Keratinocyte (primary cell): ENCODE measurements around the gene WDR1. TPM values are rescaled to one million over a fixed set of nuclear protein-coding genes. Genes with fewer than 3 reads are reported as not detected.

Experiments
- DNase-seq: peaks from one replicate; pipeline ENCODE4 v3.0.0-alpha.2; 2011; ENCODE audit warnings: low read depth, missing footprints, low spot score
- FAIRE-seq: peaks from 2 replicates; lab custom pipeline; 2011; peaks lifted over from hg19 to GRCh38; lab: Jason Lieb, UNC
- H2AFZ ChIP-seq: 2 replicates; pipeline ENCODE4 v1.6.0; 2012; ENCODE audit warnings: low read length, control low read depth, inconsistent platforms; ENCODE audit not compliant: control insufficient read depth
- H3K27ac ChIP-seq: 2 replicates; pipeline ENCODE4 v1.5.1; 2011; ENCODE audit warnings: low read length; ENCODE audit not compliant: control insufficient read depth, insufficient read depth
- H3K27me3 ChIP-seq: 3 replicates; pipeline ENCODE4 v1.6.0; 2011; ENCODE audit warnings: low read length; ENCODE audit not compliant: control insufficient read depth, insufficient read depth; ENCODE audit errors: extremely low read depth
- H3K36me3 ChIP-seq, 2 experiments: 2 replicates in 1 of 2; 3 replicates in 1 of 2; pipeline ENCODE4 v1.5.1; 2011; ENCODE audit warnings: low read length in 2 of 2, mild to moderate bottlenecking in 1 of 2; ENCODE audit not compliant: control insufficient read depth in 2 of 2, insufficient read depth in 2 of 2; ENCODE audit errors: extremely low read depth in 1 of 2
- H3K4me1 ChIP-seq: 3 replicates; pipeline ENCODE4 v1.5.1; 2011; ENCODE audit warnings: low read length; ENCODE audit not compliant: control insufficient read depth, insufficient read depth; ENCODE audit errors: extremely low read depth
- H3K4me2 ChIP-seq: 3 replicates; pipeline ENCODE4 v1.6.0; 2011; ENCODE audit warnings: low read depth, low read length; ENCODE audit not compliant: control insufficient read depth, insufficient read depth; ENCODE audit errors: extremely low read depth
- H3K4me3 ChIP-seq, 3 experiments: fragments of 200-600 bp in 1 of 3; sonication (generic) in 1 of 3; 2 replicates in 2 of 3; 3 replicates in 1 of 3; pipeline ENCODE4 v1.5.1; 2011 to 2016; ENCODE audit warnings: low read length in 3 of 3, mild to moderate bottlenecking in 3 of 3, control low read depth in 2 of 3, inconsistent platforms in 1 of 3, low read depth in 1 of 3, mixed read lengths in 1 of 3, mixed run types in 1 of 3, moderate library complexity in 1 of 3; ENCODE audit not compliant: control insufficient read depth in 2 of 3, insufficient read depth in 2 of 3; ENCODE audit errors: extremely low read depth in 1 of 3
- H3K79me2 ChIP-seq: 2 replicates; pipeline ENCODE4 v1.6.0; 2012; ENCODE audit warnings: low read length; ENCODE audit not compliant: control insufficient read depth, insufficient read depth
- H3K9ac ChIP-seq: 3 replicates; pipeline ENCODE4 v1.6.0; 2011; ENCODE audit warnings: low read length; ENCODE audit not compliant: control insufficient read depth, insufficient read depth; ENCODE audit errors: extremely low read depth
- H3K9me1 ChIP-seq: 3 replicates; pipeline ENCODE4 v1.6.0; 2011; ENCODE audit warnings: low read length; ENCODE audit not compliant: control insufficient read depth, insufficient read depth; ENCODE audit errors: extremely low read depth
- H3K9me3 ChIP-seq: 2 replicates; pipeline ENCODE4 v1.5.1; 2012; ENCODE audit warnings: low read depth, low read length; ENCODE audit not compliant: control insufficient read depth
- H4K20me1 ChIP-seq: 3 replicates; pipeline ENCODE4 v1.6.0; 2011; ENCODE audit warnings: low read length; ENCODE audit not compliant: control insufficient read depth, insufficient read depth; ENCODE audit errors: extremely low read depth
- EZH2 ChIP-seq: IDR thresholded peaks from one replicate; pipeline ENCODE4 v1.6.1; 2012; ENCODE audit warnings: inconsistent platforms, mild to moderate bottlenecking, low read length, moderate library complexity
- dilution Hi-C: fragments of 300-500 bp; cut with MboI; formaldehyde crosslinking; loops from one replicate; pipeline ENCODE4 v1.7.0; 2020; ENCODE audit warnings: low sequenced_read_pairs; ENCODE audit not compliant: extremely low pct_ligation_motif_present
- polyA plus RNA-seq, 5 experiments: library from polyadenylated mRNA; depleted of rRNA in 3 of 5; stranded (reverse) in 3 of 5; stranded (forward) in 1 of 5; unstranded in 1 of 5; fragments of >200 nt; gene quantifications; 1 replicate in 1 of 5; 2 replicates in 3 of 5; 3 replicates in 1 of 5; pipeline versions ENCODE4 v1.2.1 to v1.2.3, GENCODE V29; 2011 to 2012; ENCODE audit warnings: missing spikeins in 2 of 5, low read depth in 1 of 5, low replicate concordance in 1 of 5
- TF ChIP-seq, protein P1 (sequence below), 3 experiments: IDR thresholded peaks in 1 of 3; conservative IDR thresholded peaks in 1 of 3; optimal IDR thresholded peaks in 1 of 3; 2 replicates in 2 of 3; 3 replicates in 1 of 3; pipeline versions ENCODE3 to v1.5.1; 2011; ENCODE audit warnings: low read length in 3 of 3, mild to moderate bottlenecking in 3 of 3, moderate library complexity in 2 of 3, control low read depth in 1 of 3, inconsistent platforms in 1 of 3; ENCODE audit not compliant: insufficient read depth in 2 of 3; ENCODE audit errors: extremely low read depth in 1 of 3

The WDR1 gene
- polyA plus RNA-seq, 1 donor (not counting 4 experiments of a cell fraction or from before 2014, with no cell fraction given): 423 TPM

DNA sequence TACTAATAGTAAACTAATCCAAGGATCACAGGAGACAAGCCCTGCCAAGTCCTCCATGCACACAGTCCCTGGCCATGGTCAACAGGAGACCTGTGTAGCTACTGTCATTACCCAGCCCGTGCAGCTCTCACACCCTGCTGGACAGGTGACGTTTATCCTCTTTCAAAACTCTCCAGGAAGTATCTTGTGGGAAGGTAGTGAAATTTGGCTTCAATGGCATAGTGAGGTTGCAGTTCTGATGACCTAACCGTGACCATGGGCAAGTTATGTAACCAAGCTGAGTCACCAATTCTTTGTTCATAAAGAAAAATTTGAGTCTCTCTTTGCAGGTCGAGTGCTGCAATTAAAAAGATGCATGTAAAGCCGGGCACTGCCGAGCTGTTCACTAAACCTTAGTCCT is 84.0 kb downstream of the WDR1 start:
- Histone ChIP-seq H2AFZ (no peak overlapping the region), H3K9ac (no peak overlapping the region), H3K4me3 (no peak overlapping the region), H3K79me2 (no peaks in the 10 kb centered on the region), H3K4me2 (peak overlapping the region; percentile 59), H3K27me3 (peaks cover 3% of the 10 kb centered on the region), H4K20me1 (no peaks in the 10 kb centered on the region), H3K9me1 (no peaks in the 10 kb centered on the region), H3K4me1 (peaks cover 30% of the 10 kb centered on the region), H3K9me3 (no peaks in the 10 kb centered on the region), H3K36me3 (no peaks in the 10 kb centered on the region), H3K27ac (no peak overlapping the region)
- peak; percentile 92 for FAIRE-seq
- no peak for TF ChIP-seq EZH2
- TF ChIP-seq, protein P1, sequence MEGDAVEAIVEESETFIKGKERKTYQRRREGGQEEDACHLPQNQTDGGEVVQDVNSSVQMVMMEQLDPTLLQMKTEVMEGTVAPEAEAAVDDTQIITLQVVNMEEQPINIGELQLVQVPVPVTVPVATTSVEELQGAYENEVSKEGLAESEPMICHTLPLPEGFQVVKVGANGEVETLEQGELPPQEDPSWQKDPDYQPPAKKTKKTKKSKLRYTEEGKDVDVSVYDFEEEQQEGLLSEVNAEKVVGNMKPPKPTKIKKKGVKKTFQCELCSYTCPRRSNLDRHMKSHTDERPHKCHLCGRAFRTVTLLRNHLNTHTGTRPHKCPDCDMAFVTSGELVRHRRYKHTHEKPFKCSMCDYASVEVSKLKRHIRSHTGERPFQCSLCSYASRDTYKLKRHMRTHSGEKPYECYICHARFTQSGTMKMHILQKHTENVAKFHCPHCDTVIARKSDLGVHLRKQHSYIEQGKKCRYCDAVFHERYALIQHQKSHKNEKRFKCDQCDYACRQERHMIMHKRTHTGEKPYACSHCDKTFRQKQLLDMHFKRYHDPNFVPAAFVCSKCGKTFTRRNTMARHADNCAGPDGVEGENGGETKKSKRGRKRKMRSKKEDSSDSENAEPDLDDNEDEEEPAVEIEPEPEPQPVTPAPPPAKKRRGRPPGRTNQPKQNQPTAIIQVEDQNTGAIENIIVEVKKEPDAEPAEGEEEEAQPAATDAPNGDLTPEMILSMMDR (optimal IDR thresholded peaks at IDR 0.05 in 1 of 3, IDR thresholded peaks at IDR 0.05 in 1 of 3, conservative IDR thresholded peaks at IDR 0.05 in 1 of 3; ENCODE audit: extremely low read depth in 1 of 3, insufficient read depth in 2 of 3, low read length in 3 of 3): no peak
- no peak for DNase-seq
- dilution Hi-C loops: no loop called here

DNA sequence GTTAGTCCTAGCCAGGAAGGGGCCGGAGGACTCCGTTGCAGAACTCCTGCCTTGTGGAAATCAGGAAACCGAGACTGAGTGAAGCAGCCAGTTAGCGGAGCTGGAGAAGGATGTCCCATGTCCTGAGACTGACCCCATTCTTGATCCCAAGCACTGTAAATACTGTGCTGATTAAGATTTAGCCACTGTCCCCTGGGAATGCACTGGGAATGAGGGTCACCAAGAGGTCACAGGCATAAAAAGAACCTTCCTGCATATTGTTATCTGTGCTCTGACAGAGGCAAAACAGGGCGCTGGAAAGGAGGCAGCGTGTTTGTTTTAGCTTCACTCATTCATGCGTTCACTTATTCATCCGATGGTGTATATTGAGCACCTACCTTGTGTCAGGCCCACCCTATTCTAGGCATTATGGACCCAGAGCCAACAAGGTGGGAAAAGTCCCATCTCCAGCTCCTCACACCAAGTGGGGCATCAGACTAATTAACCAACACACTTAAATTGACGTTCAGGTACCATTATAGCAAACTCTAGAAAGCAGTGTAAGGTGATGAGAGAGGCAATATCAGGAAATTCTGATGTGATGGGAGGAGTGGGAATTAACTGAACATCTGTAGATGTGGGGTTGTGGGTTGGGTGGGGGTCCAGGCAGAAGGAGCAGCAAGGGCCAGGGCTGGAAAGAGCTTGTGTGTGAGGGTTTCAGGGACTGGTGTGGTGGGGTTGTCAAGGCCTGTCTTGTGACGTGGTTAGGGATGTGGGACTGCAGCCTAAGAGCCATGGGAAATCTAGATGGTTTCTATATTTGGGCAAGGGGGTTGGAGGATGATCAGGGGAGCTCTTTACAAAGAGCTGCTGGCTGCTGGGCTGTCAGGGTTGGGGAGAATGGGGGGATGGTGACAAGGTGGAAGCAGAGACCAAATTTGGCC is 84.7 kb downstream of the WDR1 start:
- Histone ChIP-seq H3K79me2 (no peaks in the 10 kb centered on the region), H3K9me1 (no peaks in the 10 kb centered on the region), H3K36me3 (no peaks in the 10 kb centered on the region), H3K4me2 (no peak overlapping the region), H3K27ac (no peak overlapping the region), H3K9ac (no peak overlapping the region), H3K4me3 (no peak overlapping the region), H3K4me1 (peaks cover 37% of the 10 kb centered on the region), H2AFZ (no peak overlapping the region), H3K9me3 (no peaks in the 10 kb centered on the region), H4K20me1 (no peaks in the 10 kb centered on the region), H3K27me3 (peaks cover 3% of the 10 kb centered on the region)
- TF ChIP-seq, protein P1 (optimal IDR thresholded peaks at IDR 0.05 in 1 of 3, IDR thresholded peaks at IDR 0.05 in 1 of 3, conservative IDR thresholded peaks at IDR 0.05 in 1 of 3; ENCODE audit: extremely low read depth in 1 of 3, insufficient read depth in 2 of 3, low read length in 3 of 3): no peak
- FAIRE-seq: peak; percentile 23
- DNase-seq: no peak
- dilution Hi-C loops: no loop called here
